ENCODE measurements around the gene RAMP1. TPM values are rescaled to one million over a fixed set of nuclear protein-coding genes. Genes with fewer than 3 reads are reported as not detected.

The RAMP1 gene
- total and polyA plus RNA-seq, 4 donors: 3.1 to 129 (median 23.5) TPM

DNA sequence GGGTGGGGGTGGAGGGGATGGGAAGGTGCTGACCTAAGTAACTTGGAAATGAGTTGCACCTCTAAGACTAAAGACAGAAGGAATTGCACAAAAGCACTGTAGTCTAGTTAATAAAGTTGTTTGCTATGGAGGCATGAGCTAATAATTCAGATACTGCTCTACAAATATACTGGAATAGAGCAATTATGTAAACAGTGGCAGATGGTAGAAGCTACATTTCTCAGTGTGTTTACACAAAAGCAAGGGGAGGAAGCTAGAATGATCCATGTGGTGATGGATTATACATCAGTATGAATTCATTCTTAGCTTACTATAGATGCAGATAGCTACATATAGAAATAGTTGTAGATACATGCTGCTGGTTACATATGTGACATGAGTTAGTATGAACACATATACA, 79.8 kb downstream of the RAMP1 start:
- Histone ChIP-seq H3K27ac (ENCODE audit: low read depth in 1 of 2, low read length in 2 of 2) (no peak overlapping the region), H3K4me3 (ENCODE audit: low read depth in 1 of 3, low read length in 3 of 3) (no peak overlapping the region), H3K27me3 (ENCODE audit: control insufficient read depth in 4 of 4, insufficient read depth in 4 of 4, low read length in 3 of 4) (no peaks in the 10 kb centered on the region), H3K4me1 (ENCODE audit: control insufficient read depth in 4 of 4, insufficient read depth in 4 of 4, low read length in 3 of 4) (peaks cover 0 to 3% (median 0%) of the 10 kb centered on the region in 4 donors), H3K36me3 (ENCODE audit: control insufficient read depth in 4 of 4, insufficient read depth in 3 of 4, low read depth in 1 of 4, low read length in 3 of 4) (no peaks in the 10 kb centered on the region), H3K9ac (ENCODE audit: low read depth in 1 of 2, low read length in 2 of 2) (no peak overlapping the region), H3K9me3 (ENCODE audit: control insufficient read depth in 4 of 4, low read length in 3 of 4) (peaks cover 0 to 6% (median 1%) of the 10 kb centered on the region in 4 donors)
- no peak for TF ChIP-seq FOXA1 (IDR thresholded peaks at IDR 0.05)
- TF ChIP-seq RXRA (IDR thresholded peaks at IDR 0.05): no peak
- no peak for TF ChIP-seq GABPA (IDR thresholded peaks at IDR 0.05 in 1 of 2, conservative IDR thresholded peaks at IDR 0.05 in 1 of 2)
- TF ChIP-seq JUND (IDR thresholded peaks at IDR 0.05): no peak
- TF ChIP-seq NR2F2 (IDR thresholded peaks at IDR 0.05): no peak
- TF ChIP-seq, protein P1, sequence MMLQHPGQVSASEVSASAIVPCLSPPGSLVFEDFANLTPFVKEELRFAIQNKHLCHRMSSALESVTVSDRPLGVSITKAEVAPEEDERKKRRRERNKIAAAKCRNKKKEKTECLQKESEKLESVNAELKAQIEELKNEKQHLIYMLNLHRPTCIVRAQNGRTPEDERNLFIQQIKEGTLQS (IDR thresholded peaks at IDR 0.05): no peak
- TF ChIP-seq, protein P2, sequence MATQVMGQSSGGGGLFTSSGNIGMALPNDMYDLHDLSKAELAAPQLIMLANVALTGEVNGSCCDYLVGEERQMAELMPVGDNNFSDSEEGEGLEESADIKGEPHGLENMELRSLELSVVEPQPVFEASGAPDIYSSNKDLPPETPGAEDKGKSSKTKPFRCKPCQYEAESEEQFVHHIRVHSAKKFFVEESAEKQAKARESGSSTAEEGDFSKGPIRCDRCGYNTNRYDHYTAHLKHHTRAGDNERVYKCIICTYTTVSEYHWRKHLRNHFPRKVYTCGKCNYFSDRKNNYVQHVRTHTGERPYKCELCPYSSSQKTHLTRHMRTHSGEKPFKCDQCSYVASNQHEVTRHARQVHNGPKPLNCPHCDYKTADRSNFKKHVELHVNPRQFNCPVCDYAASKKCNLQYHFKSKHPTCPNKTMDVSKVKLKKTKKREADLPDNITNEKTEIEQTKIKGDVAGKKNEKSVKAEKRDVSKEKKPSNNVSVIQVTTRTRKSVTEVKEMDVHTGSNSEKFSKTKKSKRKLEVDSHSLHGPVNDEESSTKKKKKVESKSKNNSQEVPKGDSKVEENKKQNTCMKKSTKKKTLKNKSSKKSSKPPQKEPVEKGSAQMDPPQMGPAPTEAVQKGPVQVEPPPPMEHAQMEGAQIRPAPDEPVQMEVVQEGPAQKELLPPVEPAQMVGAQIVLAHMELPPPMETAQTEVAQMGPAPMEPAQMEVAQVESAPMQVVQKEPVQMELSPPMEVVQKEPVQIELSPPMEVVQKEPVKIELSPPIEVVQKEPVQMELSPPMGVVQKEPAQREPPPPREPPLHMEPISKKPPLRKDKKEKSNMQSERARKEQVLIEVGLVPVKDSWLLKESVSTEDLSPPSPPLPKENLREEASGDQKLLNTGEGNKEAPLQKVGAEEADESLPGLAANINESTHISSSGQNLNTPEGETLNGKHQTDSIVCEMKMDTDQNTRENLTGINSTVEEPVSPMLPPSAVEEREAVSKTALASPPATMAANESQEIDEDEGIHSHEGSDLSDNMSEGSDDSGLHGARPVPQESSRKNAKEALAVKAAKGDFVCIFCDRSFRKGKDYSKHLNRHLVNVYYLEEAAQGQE (IDR thresholded peaks at IDR 0.05): no peak
- no peak for TF ChIP-seq EGR1 (IDR thresholded peaks at IDR 0.05; ENCODE audit: low read depth in 2 of 2)
- no peak for TF ChIP-seq RAD21 (IDR thresholded peaks at IDR 0.05)
- no peak for TF ChIP-seq MAX (IDR thresholded peaks at IDR 0.05)
- TF ChIP-seq FOXA2 (IDR thresholded peaks at IDR 0.05): no peak
- DNase-seq (ENCODE audit: low spot score): no peak

- Histone ChIP-seq H3K4me3 (ENCODE audit: low read depth in 1 of 3, low read length in 3 of 3) (no peak overlapping the region), H3K9ac (ENCODE audit: low read depth in 1 of 2, low read length in 2 of 2) (no peak overlapping the region), H3K27me3 (ENCODE audit: control insufficient read depth in 4 of 4, insufficient read depth in 4 of 4, low read length in 3 of 4) (no peaks in the 10 kb centered on the region), H3K27ac (ENCODE audit: low read depth in 1 of 2, low read length in 2 of 2) (no peak overlapping the region), H3K36me3 (ENCODE audit: control insufficient read depth in 4 of 4, insufficient read depth in 3 of 4, low read depth in 1 of 4, low read length in 3 of 4) (no peaks in the 10 kb centered on the region), H3K4me1 (ENCODE audit: control insufficient read depth in 4 of 4, insufficient read depth in 4 of 4, low read length in 3 of 4) (peaks cover 0 to 3% (median 0%) of the 10 kb centered on the region in 4 donors), H3K9me3 (ENCODE audit: control insufficient read depth in 4 of 4, low read length in 3 of 4) (peaks cover 0 to 19% (median 12%) of the 10 kb centered on the region in 4 donors)
- TF ChIP-seq YY1 (IDR thresholded peaks at IDR 0.05) (no peak), HNF4G (IDR thresholded peaks at IDR 0.05) (no peak), HNF4A (conservative IDR thresholded peaks at IDR 0.05) (no peak), EGR1 (IDR thresholded peaks at IDR 0.05; ENCODE audit: low read depth in 2 of 2) (no peak), MAX (IDR thresholded peaks at IDR 0.05) (no peak), CTCF (IDR thresholded peaks at IDR 0.05; ENCODE audit: low read depth, low read length, missing input control) (no peak), FOXA1 (IDR thresholded peaks at IDR 0.05) (no peak), SP1 (IDR thresholded peaks at IDR 0.05) (no peak), RAD21 (IDR thresholded peaks at IDR 0.05) (no peak), FOXA2 (IDR thresholded peaks at IDR 0.05) (no peak), GABPA (IDR thresholded peaks at IDR 0.05 in 1 of 2, conservative IDR thresholded peaks at IDR 0.05 in 1 of 2) (no peak), RXRA (IDR thresholded peaks at IDR 0.05) (no peak), NR2F2 (IDR thresholded peaks at IDR 0.05) (no peak), JUND (IDR thresholded peaks at IDR 0.05) (no peak), ZBTB33 (IDR thresholded peaks at IDR 0.05) (no peak), TAF1 (conservative IDR thresholded peaks at IDR 0.05) (no peak)
- TF ChIP-seq, protein P2 (IDR thresholded peaks at IDR 0.05): no peak
- TF ChIP-seq, protein P1 (IDR thresholded peaks at IDR 0.05): no peak
- no peak for DNase-seq (ENCODE audit: low spot score)
Observed at GRCh38 chr2:237940828-237941227, 81.4 kb downstream of the RAMP1 start.

All from liver (tissue), 9 donors.